Measurements from ENCODE around the gene CDKAL1.

DNA sequence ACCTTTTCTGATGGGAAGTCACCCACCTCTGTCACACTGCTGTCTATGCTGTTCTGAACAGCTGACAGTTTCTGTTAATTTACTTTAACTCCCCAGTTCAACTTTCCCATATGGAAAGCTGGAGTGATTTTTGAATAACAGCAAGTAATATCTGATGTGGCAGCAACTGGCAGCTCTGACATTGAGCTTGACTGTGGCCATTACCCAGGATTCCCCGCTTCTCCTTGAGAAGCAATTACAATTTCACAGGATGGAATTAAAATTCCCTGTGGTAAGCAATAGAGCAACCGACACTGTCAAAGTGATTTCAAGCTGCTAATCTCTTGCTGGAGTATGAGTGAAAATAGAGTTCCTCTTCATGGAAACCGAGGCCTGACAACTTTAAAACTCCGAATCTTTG is 711.2 kb downstream of the CDKAL1 start:
- TF ChIP-seq POLR2A (IDR thresholded peaks at IDR 0.05): no peak
- no peak for TF ChIP-seq CTCF (IDR thresholded peaks at IDR 0.05 in 8 of 11, conservative IDR thresholded peaks at IDR 0.05 in 3 of 11)
- no peak for TF ChIP-seq POLR2AphosphoS5 (IDR thresholded peaks at IDR 0.05)

Data from spleen (tissue), 7 donors.